HCT116 (cell line): ENCODE data around the gene TMEM150A. TPM values are rescaled to one million over a fixed set of nuclear protein-coding genes. Genes with fewer than 3 reads are reported as not detected.

Experiments used
- ATAC-seq: fragments of 200-7000 bp; cut with Tn5 transposase; 2 replicates; pipeline ENCODE4 v1.9.1; 2020; ENCODE audit warnings: mild to moderate bottlenecking, moderate library complexity
- BruUV-seq: library from RNA; stranded (reverse); fragments of 400-500 nt; replicated peaks from 2 replicates; lab custom pipeline; 2021; lab: Mats Ljungman, UMichigan
- CTCF ChIA-PET: fragments of 300-600 bp; sonication (Branson Sonifier 250); formaldehyde crosslinking; loops from one replicate; lab custom pipeline; 2021; ENCODE audit warnings: antibody characterized with exemption; lab: Charles Lee
- POLR2A ChIA-PET: fragments of 300-600, 350-600 bp; sonication (Branson Sonifier 250); formaldehyde crosslinking; loops from one replicate; lab custom pipeline; 2021; ENCODE audit warnings: antibody characterized with exemption; lab: Charles Lee
- RAD21 ChIA-PET, 2 experiments: fragments of 300-600 bp; sonication (Branson Sonifier 250); formaldehyde crosslinking; loops; one replicate each; lab custom pipeline; 2023; ENCODE audit warnings: low total read pairs in 2 of 2; ENCODE audit not compliant: uncharacterized antibody in 2 of 2, unreplicated experiment in 2 of 2, low non-redundant PET in 1 of 2; lab: Charles Lee
- DNase-seq: peaks from one replicate; pipeline ENCODE4 v3.0.0-alpha.2; 2010; ENCODE audit warnings: low read depth, low spot score
- H2AFZ ChIP-seq: fragments of 200-600 bp; shearing (Covaris generic), sonication (generic); 2 replicates; pipeline ENCODE4 v1.6.1; 2017; ENCODE audit warnings: low read depth, mixed run types, mixed read lengths, antibody characterized with exemption, low read length; ENCODE audit not compliant: poor library complexity, severe bottlenecking
- H3K27ac ChIP-seq: 2 replicates; pipeline ENCODE4 v1.5.1; 2012; ENCODE audit warnings: low read depth, low read length
- H3K27me3 ChIP-seq: fragments of 200-600 bp; sonication (generic); 2 replicates; pipeline ENCODE4 v1.6.1; 2016; ENCODE audit warnings: mixed run types, low read length, mixed read lengths; ENCODE audit not compliant: insufficient read depth
- H3K36me3 ChIP-seq, 2 experiments: fragments of 200-500 bp in 1 of 2; fragments of 200-600 bp in 1 of 2; sonication (Bioruptor generic) in 1 of 2; sonication (generic) in 1 of 2; 2 replicates each; pipeline versions ENCODE4 v1.5.1 to v1.6.1; 2014 to 2016; ENCODE audit warnings: low read length in 2 of 2, inconsistent platforms in 1 of 2, mixed read lengths in 1 of 2, mixed run types in 1 of 2; ENCODE audit not compliant: insufficient read depth in 2 of 2, control insufficient read depth in 1 of 2
- H3K4me1 ChIP-seq, 2 experiments: fragments of 200-600 bp in 1 of 2; sonication (generic) in 1 of 2; 2 replicates each; pipeline versions ENCODE4 v1.5.1 to v1.6.1; 2012 to 2017; ENCODE audit warnings: low read length in 2 of 2, inconsistent platforms in 1 of 2, mild to moderate bottlenecking in 1 of 2, mixed read lengths in 1 of 2, mixed run types in 1 of 2, moderate library complexity in 1 of 2; ENCODE audit not compliant: insufficient read depth in 2 of 2, control insufficient read depth in 1 of 2
- H3K4me2 ChIP-seq: fragments of 200-600 bp; sonication (generic); 2 replicates; pipeline ENCODE4 v1.6.1; 2017; ENCODE audit warnings: mixed run types, low read length, mixed read lengths
- H3K4me3 ChIP-seq, 2 experiments: fragments of 200-600 bp in 1 of 2; sonication (generic) in 1 of 2; replicated peaks in 1 of 2; 2 replicates each; pipeline ENCODE4 v1.5.1; 2011 to 2016; ENCODE audit warnings: low read length in 2 of 2, control low read depth in 1 of 2, low read depth in 1 of 2, mild to moderate bottlenecking in 1 of 2, mixed read lengths in 1 of 2, mixed run types in 1 of 2
- H3K79me2 ChIP-seq: fragments of 200-600 bp; sonication (generic); 2 replicates; pipeline ENCODE4 v1.6.1; 2017; ENCODE audit warnings: mild to moderate bottlenecking, mixed run types, low read length, moderate library complexity, mixed read lengths; ENCODE audit not compliant: insufficient read depth
- H3K9ac ChIP-seq: fragments of 200-600 bp; sonication (generic); 2 replicates; pipeline ENCODE4 v1.6.1; 2016; ENCODE audit warnings: low read length, mixed read lengths
- H3K9me2 ChIP-seq: fragments of 200-600 bp; sonication (generic), shearing (Covaris generic); 2 replicates; pipeline ENCODE4 v1.6.1; 2017; ENCODE audit warnings: mixed run types, mild to moderate bottlenecking, moderate library complexity; ENCODE audit not compliant: insufficient read depth
- H3K9me3 ChIP-seq, 2 experiments: fragments of 200-500 bp in 1 of 2; fragments of 200-600 bp in 1 of 2; sonication (Bioruptor generic) in 1 of 2; sonication (generic) in 1 of 2; 2 replicates each; pipeline ENCODE4 v1.6.1; 2014 to 2017; ENCODE audit warnings: low read length in 2 of 2, mixed read lengths in 2 of 2, inconsistent platforms in 1 of 2, low read depth in 1 of 2, mild to moderate bottlenecking in 1 of 2, mixed run types in 1 of 2, moderate library complexity in 1 of 2; ENCODE audit not compliant: control insufficient read depth in 1 of 2, insufficient read depth in 1 of 2
- H4K20me1 ChIP-seq: fragments of 200-600 bp; sonication (generic), shearing (Covaris generic); 2 replicates; pipeline ENCODE4 v1.6.1; 2017; ENCODE audit warnings: mixed run types, mild to moderate bottlenecking, moderate library complexity; ENCODE audit not compliant: insufficient read depth
- CBX3 ChIP-seq: IDR thresholded peaks from 2 replicates; pipeline ENCODE4 v1.6.1; 2012; ENCODE audit warnings: low read depth
- CEBPB ChIP-seq: IDR thresholded peaks from 2 replicates; pipeline ENCODE4 v1.6.1; 2012; ENCODE audit warnings: low read depth
- CTCF ChIP-seq, 3 experiments: fragments of 200-600 bp in 1 of 3; sonication (generic) in 1 of 3; IDR thresholded peaks in 2 of 3; conservative IDR thresholded peaks in 1 of 3; 2 replicates each; pipeline ENCODE4 v1.5.1; 2012 to 2017; ENCODE audit warnings: low read depth in 2 of 3, low read length in 2 of 3, antibody characterized with exemption in 1 of 3, borderline replicate concordance in 1 of 3, control low read depth in 1 of 3, mild to moderate bottlenecking in 1 of 3, mixed read lengths in 1 of 3, mixed run types in 1 of 3, moderate library complexity in 1 of 3; ENCODE audit not compliant: insufficient read depth in 1 of 3
- EGR1 ChIP-seq: IDR thresholded peaks from 2 replicates; pipeline ENCODE4 v1.6.1; 2012; ENCODE audit warnings: low read depth
- EZH2 ChIP-seq: fragments of 200-600 bp; sonication (generic); IDR thresholded peaks from 2 replicates; pipeline ENCODE4 v1.6.1; 2017; ENCODE audit warnings: antibody characterized with exemption, mixed run types
- RAD21 ChIP-seq: IDR thresholded peaks from 2 replicates; pipeline ENCODE4 v1.6.1; 2012; ENCODE audit warnings: low read depth, mild to moderate bottlenecking
- ZNF274 ChIP-seq: fragments of 200-500 bp; sonication (Bioruptor generic); IDR thresholded peaks from 2 replicates; pipeline ENCODE4 v1.6.1; 2014; ENCODE audit warnings: mild to moderate bottlenecking, low read depth, low read length, inconsistent platforms
- intact Hi-C: fragments of 100-400 bp; cut with micrococcal nuclease; formaldehyde crosslinking; loops from 2 replicates; pipeline ENCODE4 v1.10.0; 2022
- total RNA-seq: library from RNA; stranded (reverse); gene quantifications from one replicate; pipeline ENCODE4 v1.2.1, GENCODE V29; 2021; ENCODE audit not compliant: unreplicated experiment

Gene TMEM150A
- total RNA-seq, 1 experiment from 2014 or later: 9.9 TPM

DNA sequence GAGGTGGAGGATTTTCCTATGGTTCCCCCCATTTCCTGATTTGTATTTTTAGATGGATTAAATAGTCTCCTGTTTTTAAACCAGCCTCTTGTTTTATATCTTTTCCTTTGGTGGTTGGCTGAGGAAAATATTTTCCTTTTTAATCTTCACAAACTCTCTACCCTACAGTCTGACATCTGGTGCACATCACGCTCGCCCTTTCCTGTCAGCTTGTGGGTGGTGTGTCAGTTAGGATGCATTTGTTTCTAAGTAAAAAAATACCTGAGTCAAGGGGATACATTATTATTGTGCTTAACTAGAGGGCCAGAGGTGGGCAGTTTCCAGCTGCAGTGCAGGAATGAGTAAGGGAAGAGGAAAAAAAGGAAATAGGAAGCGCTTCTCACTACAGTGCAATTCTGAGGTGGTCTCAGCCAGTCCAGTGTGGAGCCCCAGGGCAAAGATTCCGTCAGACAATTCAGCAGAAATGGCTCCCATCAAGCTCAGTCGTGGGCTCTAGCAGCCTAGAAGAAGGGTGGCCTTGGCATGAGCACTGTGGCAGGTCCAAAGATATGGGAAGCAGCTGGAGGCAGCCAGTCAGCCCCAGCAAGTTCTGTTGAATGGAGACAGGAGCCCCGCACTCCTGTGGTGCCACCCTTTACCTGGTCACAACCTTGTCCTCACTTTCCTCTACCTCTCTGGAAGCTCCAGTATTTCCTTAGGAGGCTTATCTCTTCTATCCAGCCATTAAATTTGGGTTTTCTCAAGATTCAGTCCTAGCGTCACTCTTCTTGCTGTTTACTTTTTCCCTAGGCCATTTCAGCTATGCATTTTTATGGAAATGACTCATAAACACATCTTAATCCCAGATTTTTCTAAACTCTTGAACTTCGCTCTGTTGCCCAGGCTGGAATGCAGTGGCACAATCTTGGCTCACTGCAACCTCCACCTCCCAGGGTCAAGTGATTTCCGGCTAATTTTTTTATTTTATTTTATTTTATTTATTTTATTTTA, 47.0 kb upstream of the TMEM150A start:
- CTCF ChIA-PET: interaction anchor here (1.0 to 2.4 kb wide), 5 partner anchors 12 to 165 kb away, joined by 3 to 13 read pairs (median 3); no protein-coding TSS in a partner anchor
- intact Hi-C loops: no loop called here
- H3K9me2 ChIP-seq: no peaks in the 10 kb centered on the region
- DNase-seq (no peak), ATAC-seq (no peak)
- no peak overlapping the region for H3K4me2 ChIP-seq
- no peaks in the 10 kb centered on the region for H3K27me3 ChIP-seq
- H3K4me1 ChIP-seq: no peaks in the 10 kb centered on the region
- H3K27ac ChIP-seq: no peak overlapping the region
- no peak overlapping the region for H3K9ac ChIP-seq
- RAD21 ChIA-PET: interaction anchor here in 1 of 2 experiments (0.6 kb wide), 1 partner anchor 17 kb away, joined by 3 read pairs; no protein-coding TSS in a partner anchor
- BruUV-seq: no TSS peak
- no peak overlapping the region for H3K4me3 ChIP-seq
- no peak overlapping the region for H2AFZ ChIP-seq
- no peaks in the 10 kb centered on the region for H4K20me1 ChIP-seq
- H3K9me3 ChIP-seq: no peaks in the 10 kb centered on the region
- POLR2A ChIA-PET: no interaction called here
- H3K79me2 ChIP-seq: peaks cover 21% of the 10 kb centered on the region; the same call in 1 of the 2 replicates
- peaks cover 51 to 71% of the 10 kb centered on the region in 2 experiments for H3K36me3 ChIP-seq
- TF ChIP-seq ZNF274 (no peak), EZH2 (no peak), EGR1 (no peak), CEBPB (no peak)

DNA sequence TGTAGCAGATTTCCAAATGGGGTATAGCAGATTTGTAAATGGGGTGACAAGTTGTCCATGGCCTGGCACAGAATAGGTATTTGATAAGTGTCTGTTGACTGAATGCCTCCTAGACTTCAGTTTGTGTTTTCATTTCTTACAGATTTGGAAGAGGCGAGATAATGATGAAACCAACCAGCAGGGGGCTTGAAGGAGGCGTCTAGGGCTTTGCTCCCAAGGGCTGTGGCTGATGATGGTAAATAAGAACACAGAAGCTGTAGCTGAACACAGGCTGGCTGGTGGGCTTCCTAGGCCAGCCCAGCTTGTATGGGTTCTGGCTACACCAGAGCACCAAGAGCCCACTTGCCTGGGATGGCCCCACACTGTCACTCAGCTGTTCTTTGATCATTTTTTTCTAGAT, 46.1 kb upstream of the TMEM150A start:
- no peak overlapping the region for H3K9ac ChIP-seq
- no peaks in the 10 kb centered on the region for H3K9me2 ChIP-seq
- CTCF ChIA-PET: interaction anchor here (1.0 to 2.4 kb wide), 5 partner anchors 11 to 165 kb away, joined by 3 to 13 read pairs (median 3); no protein-coding TSS in a partner anchor
- BruUV-seq: no TSS peak
- RAD21 ChIA-PET: interaction anchor here in 1 of 2 experiments (0.6 kb wide), 1 partner anchor 18 kb away, joined by 3 read pairs; no protein-coding TSS in a partner anchor
- intact Hi-C loops: no loop called here
- no peak overlapping the region for H3K4me3 ChIP-seq
- POLR2A ChIA-PET: no interaction called here
- H4K20me1 ChIP-seq: no peaks in the 10 kb centered on the region
- ATAC-seq: peak; percentile 78
- DNase-seq: no peak
- no peaks in the 10 kb centered on the region for H3K27me3 ChIP-seq
- H3K79me2 ChIP-seq: peaks cover 23% of the 10 kb centered on the region; the same call in 1 of the 2 replicates
- peaks cover 58 to 74% of the 10 kb centered on the region in 2 experiments for H3K36me3 ChIP-seq
- no peak overlapping the region for H3K4me2 ChIP-seq
- no peak overlapping the region for H2AFZ ChIP-seq
- TF ChIP-seq RAD21 (peak; percentile 28; the same call in 1 of the 2 replicates), CBX3 (no peak), CEBPB (no peak), CTCF (IDR thresholded peaks at IDR 0.05 in 2 of 3, conservative IDR thresholded peaks at IDR 0.05 in 1 of 3; ENCODE audit: borderline replicate concordance in 1 of 3, insufficient read depth in 1 of 3, low read depth in 2 of 3, low read length in 2 of 3) (peak; percentile 31 to 65 (median 59); a peak in 5 of 6 replicates)
- no peaks in the 10 kb centered on the region for H3K4me1 ChIP-seq
- no peaks in the 10 kb centered on the region for H3K9me3 ChIP-seq
- no peak overlapping the region for H3K27ac ChIP-seq
